ENCODE data around the gene SELENBP1. TPM values are rescaled to one million over a fixed set of nuclear protein-coding genes. Genes with fewer than 3 reads are reported as not detected.
"Not testable (repeated sequence)": the region's sequence is repeated elsewhere in the genome, so short reads cannot be mapped to it uniquely, and the experiment has no call there.

The SELENBP1 gene
- total RNA-seq, 6 donors from 2014 or later: 241 to 804 (median 431) TPM

DNA sequence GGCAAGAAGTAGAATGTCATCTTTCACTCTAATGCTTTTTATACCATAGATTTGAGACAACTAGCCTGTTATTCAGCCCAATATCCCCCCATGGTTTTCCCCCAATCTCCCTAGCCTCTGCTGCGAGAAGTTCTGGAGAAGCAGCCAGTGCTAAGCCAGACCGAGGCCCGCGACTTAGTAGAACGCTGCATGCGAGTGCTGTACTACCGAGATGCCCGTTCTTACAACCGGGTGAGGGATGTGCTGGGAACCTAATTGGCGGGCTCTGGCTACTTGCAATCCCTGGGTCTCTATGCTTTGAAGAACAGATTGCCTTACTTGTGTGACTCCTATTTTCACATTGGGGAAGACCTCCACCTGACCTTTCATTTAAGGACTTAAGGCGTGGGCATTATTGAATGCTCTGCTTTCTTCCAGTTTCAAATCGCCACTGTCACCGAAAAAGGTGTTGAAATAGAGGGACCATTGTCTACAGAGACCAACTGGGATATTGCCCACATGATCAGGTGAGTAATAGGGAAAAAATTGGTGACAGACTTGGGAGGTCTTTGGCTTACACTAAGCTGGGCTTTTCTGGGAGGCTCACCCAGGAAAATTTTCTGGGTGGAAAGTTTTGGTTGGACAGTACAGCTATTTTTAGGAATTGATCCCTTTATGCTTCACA is 28.8 kb upstream of the SELENBP1 start:
- WGBS, 2 donors: 92 to 95% methylated on average over 13 of the region's 13 CpGs
- Histone ChIP-seq H3K9me3 (no peaks in the 10 kb centered on the region), H3K27ac (no peak overlapping the region), H3K4me1 (peaks cover 10 to 22% (median 15%) of the 10 kb centered on the region in 4 donors), H3K4me3 (no peak overlapping the region), H3K27me3 (no peaks in the 10 kb centered on the region), H3K36me3 (peaks cover 23 to 57% (median 43%) of the 10 kb centered on the region in 4 donors)
- ATAC-seq (ENCODE audit: low FRiP score in 2 of 2): no peak
- DNase-seq: no peak
- TF ChIP-seq POLR2A (IDR thresholded peaks at IDR 0.05): no peak
- TF ChIP-seq, protein P1, sequence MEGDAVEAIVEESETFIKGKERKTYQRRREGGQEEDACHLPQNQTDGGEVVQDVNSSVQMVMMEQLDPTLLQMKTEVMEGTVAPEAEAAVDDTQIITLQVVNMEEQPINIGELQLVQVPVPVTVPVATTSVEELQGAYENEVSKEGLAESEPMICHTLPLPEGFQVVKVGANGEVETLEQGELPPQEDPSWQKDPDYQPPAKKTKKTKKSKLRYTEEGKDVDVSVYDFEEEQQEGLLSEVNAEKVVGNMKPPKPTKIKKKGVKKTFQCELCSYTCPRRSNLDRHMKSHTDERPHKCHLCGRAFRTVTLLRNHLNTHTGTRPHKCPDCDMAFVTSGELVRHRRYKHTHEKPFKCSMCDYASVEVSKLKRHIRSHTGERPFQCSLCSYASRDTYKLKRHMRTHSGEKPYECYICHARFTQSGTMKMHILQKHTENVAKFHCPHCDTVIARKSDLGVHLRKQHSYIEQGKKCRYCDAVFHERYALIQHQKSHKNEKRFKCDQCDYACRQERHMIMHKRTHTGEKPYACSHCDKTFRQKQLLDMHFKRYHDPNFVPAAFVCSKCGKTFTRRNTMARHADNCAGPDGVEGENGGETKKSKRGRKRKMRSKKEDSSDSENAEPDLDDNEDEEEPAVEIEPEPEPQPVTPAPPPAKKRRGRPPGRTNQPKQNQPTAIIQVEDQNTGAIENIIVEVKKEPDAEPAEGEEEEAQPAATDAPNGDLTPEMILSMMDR (IDR thresholded peaks at IDR 0.05): no peak
- no peak for TF ChIP-seq EP300 (IDR thresholded peaks at IDR 0.05)

DNA sequence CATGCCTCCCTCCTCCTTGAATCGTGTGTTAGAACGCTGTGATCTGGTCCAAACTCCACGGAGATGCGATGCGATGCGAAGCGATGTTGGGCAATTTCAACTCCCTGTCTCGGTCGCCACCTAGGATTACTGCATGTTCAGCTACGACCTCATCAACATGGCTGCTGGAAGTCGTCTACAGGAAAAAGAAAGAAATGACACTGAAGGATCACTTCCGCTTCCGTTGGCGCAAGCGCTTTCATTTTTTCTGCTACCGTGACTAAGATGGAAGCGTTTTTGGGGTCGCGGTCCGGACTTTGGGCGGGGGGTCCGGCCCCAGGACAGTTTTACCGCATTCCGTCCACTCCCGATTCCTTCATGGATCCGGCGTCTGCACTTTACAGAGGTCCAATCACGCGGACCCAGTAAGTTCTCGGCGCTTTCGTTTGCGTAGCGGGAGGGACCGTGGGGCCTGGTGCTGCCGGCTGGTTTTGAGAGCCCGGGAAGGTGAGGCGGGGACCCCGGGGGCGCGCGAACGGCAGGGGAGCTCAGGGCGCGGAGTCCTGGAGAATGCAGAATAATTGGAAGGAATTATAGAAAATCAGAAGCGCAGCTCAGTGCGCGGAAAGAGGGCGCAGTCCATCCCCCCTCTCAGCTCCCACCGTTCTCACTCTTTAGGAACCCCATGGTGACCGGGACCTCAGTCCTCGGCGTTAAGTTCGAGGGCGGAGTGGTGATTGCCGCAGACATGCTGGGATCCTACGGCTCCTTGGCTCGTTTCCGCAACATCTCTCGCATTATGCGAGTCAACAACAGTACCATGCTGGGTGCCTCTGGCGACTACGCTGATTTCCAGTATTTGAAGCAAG is 27.0 kb upstream of the SELENBP1 start, which contains the start of gene PSMB4:
Gene PSMB4, plus strand, starts transcription at position 250 of the 848 bp plus-strand sequence. Its CDS starts 15 bp downstream, at position 265.
- Histone ChIP-seq H3K36me3 (peaks cover 12 to 40% (median 26%) of the 10 kb centered on the region in 4 donors), H3K4me1 (peaks cover 10 to 22% (median 15%) of the 10 kb centered on the region in 4 donors), H3K4me3 (peak within 1 kb of the TSS; percentile 70 to 98 (median 83)), H3K27ac (peak within 1 kb of the TSS; percentile 88 to 95 (median 94)), H3K9me3 (no peaks in the 10 kb centered on the region), H3K27me3 (no peaks in the 10 kb centered on the region)
- TF ChIP-seq POLR2AphosphoS5 (IDR thresholded peaks at IDR 0.05) (peak; percentile 97), EP300 (IDR thresholded peaks at IDR 0.05) (peak in 1 of 4 donors; percentile 70), POLR2A (IDR thresholded peaks at IDR 0.05) (peak in 3 of 4 donors; percentile 32 to 77 (median 71))
- TF ChIP-seq, protein P1 (IDR thresholded peaks at IDR 0.05): peak in 5 of 6 experiments; percentile 24 to 44 (median 35)
- WGBS, 2 donors: 0 to 1% methylated on average over 19 to 63 of the region's 63 CpGs
- ATAC-seq (ENCODE audit: low FRiP score in 2 of 2) (peak; percentile 93 to 96), DNase-seq (peak; percentile 88 to 89)

DNA sequence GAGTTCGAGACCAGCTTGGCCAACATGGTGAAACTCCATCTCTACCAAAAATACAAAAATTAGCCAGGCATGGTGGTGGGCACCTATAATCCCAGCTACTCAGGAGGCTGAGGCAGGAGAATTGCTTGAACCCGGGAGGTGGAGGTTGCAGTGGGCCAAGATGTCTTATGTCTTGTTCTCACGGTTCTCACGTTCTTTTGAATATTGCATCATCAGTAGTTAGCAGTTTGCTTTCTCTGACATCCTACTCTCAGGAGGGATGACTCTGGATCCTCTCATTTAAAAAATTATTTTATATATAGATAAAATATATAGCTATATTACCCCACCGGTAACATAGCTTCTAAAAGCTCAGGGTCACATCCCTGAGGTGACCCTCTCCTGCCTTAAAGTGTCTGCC is 23.8 kb upstream of the SELENBP1 start:
- ATAC-seq (ENCODE audit: low FRiP score in 2 of 2); H3K36me3 ChIP-seq; H3K9me3 ChIP-seq; H3K27me3 ChIP-seq; H3K4me3 ChIP-seq; H3K27ac ChIP-seq; DNase-seq: not testable (repeated sequence)
- WGBS, 2 donors: 76 to 81% methylated on average over 5 of the region's 5 CpGs
- H3K4me1 ChIP-seq: peaks cover 10 to 21% (median 12%) of the 10 kb centered on the region in 4 donors

DNA sequence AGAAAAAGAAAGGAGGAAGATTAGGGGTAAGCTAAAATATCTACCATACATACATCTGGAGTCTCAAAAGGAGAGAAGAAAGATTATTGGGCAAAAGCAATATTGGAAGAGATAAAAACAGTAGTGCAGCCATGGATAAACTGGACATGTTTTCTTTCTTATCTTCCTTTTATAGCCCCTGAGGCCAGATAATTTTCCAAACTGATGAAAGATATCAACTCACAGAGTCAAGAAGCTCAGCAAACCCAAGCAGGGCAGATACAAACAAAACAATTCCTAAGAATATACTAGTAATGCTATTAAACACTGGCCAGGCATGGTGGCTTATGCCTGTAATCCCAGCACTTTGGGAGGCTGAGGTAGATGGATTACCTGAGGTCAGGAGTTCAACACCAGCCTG is 21.1 kb upstream of the SELENBP1 start:
- Histone ChIP-seq H3K27me3 (no peaks in the 10 kb centered on the region), H3K4me3 (no peak overlapping the region), H3K4me1 (peaks cover 0 to 2% (median 0%) of the 10 kb centered on the region in 4 donors), H3K9me3 (no peaks in the 10 kb centered on the region), H3K36me3 (no peaks in the 10 kb centered on the region), H3K27ac (no peak overlapping the region)
- ATAC-seq (ENCODE audit: low FRiP score in 2 of 2) (no peak), DNase-seq (no peak)
- TF ChIP-seq, protein P1 (IDR thresholded peaks at IDR 0.05): no peak
- no peak for TF ChIP-seq EP300 (IDR thresholded peaks at IDR 0.05)
- TF ChIP-seq POLR2AphosphoS5 (IDR thresholded peaks at IDR 0.05): no peak
- TF ChIP-seq POLR2A (IDR thresholded peaks at IDR 0.05): no peak

DNA sequence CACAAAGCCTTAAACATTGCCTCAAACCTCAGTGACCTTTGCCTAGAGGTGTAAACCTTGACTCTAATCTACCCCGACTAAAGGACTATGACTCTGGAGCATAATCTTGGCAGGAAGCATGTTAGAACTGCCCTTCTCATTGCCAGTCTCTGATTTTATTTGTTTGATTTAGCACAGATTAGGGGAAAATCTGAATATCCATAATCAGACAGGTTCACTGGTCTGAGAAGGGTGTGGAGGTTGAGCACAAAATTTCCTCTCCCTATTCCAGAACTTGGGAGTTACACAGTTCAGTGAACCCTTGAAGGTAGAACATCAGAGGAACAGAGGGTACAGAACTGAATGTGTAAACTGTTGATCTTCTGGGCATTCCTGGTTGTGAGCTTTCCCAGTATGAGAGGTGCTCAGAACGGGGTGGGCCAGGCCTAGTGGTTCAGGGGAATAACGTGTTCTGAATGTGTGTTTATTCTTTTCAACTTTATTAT is 18.6 kb upstream of the SELENBP1 start:
- Histone ChIP-seq H3K9me3 (no peaks in the 10 kb centered on the region), H3K27me3 (no peaks in the 10 kb centered on the region), H3K36me3 (no peaks in the 10 kb centered on the region), H3K4me3 (no peak overlapping the region), H3K27ac (no peak overlapping the region), H3K4me1 (no peaks in the 10 kb centered on the region)
- TF ChIP-seq POLR2A (IDR thresholded peaks at IDR 0.05) (no peak), POLR2AphosphoS5 (IDR thresholded peaks at IDR 0.05) (no peak), EP300 (IDR thresholded peaks at IDR 0.05) (no peak)
- TF ChIP-seq, protein P1 (IDR thresholded peaks at IDR 0.05): no peak
- no peak for DNase-seq
- ATAC-seq (ENCODE audit: low FRiP score in 2 of 2): no peak
- WGBS, 2 donors: 74% methylated on average over 3 of the region's 3 CpGs

DNA sequence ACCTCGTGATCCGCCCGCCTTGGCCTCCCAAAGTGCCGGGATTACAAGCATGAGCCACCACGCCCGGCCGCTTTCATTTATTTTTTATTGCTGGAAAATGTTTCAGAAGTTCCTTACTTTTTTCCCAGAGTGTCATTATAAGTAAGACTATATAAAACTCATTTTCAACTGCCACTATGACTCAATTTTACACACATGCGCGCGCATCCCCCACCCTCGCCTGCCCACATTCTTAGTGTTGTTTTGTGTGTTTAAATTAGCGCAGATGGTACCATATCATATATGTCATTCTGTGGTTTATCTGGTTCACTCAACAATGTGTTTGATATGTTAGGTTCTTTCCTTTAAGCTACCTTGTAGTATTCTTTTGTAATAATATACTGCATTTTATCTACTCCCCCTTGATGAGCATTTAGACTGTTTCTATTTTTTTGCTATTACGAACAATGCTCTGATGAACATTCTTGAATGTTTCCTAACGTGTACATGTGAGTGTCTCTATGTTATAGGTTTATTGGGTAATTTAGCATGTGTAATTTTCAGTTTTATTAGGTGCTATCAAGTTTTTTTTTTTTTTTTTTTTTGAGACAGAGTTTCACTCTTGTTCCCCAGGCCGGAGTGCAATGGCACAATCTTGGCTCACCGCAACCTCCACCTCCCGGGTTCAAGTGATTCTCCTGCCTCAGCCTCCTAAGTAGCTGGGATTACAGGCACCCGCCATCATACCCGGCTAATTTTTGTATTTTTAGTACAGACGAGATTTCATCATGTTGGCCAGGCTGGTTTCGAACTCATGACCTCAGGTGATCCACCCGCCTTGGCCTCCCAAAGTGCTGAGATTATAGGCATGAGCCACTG is 17.9 kb upstream of the SELENBP1 start:
- H3K27ac ChIP-seq; DNase-seq; ATAC-seq (ENCODE audit: low FRiP score in 2 of 2); H3K36me3 ChIP-seq; H3K27me3 ChIP-seq; H3K9me3 ChIP-seq; H3K4me1 ChIP-seq; H3K4me3 ChIP-seq: not testable (repeated sequence)
- WGBS, 2 donors: 94 to 96% methylated on average over 22 of the region's 22 CpGs

All from upper lobe of left lung (tissue), 6 donors.